Measurements from ENCODE around the gene RAF1. TPM values are rescaled to one million over a fixed set of nuclear protein-coding genes. Genes with fewer than 3 reads are reported as not detected.

The RAF1 gene
- total and polyA plus RNA-seq, 9 of the 15 experiments (the other 6 are each of a cell fraction or from before 2014, with no cell fraction given) = 28.0 to 183 (median 85.6) TPM

DNA sequence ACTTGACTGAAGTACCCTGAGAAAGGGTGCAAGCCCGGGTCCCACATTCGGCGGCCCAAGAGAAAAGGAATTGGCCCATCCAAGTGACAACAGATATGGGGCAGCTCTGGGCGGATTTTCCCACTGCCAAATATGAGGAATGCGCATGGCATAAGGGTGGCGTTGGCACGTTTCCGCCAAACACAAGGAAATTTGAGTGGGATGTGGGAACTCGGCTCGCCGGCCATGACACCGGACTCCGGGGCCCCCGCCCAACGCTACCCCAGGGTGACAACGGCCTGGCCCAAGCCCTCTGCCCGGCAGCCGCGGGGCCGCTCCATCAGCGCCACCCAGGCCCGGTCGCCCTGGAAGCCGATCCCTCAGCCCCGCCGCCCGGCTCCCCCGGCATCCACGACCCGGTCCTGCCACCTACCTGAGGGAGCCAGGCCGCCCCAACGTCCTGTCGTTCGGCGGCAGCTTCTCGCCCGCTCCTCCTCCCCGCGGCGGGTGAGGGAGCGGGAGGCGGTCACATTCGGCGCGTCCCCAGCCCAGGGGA is 449 bp downstream of the RAF1 start (continued):
- TF ChIP-seq, protein P1, sequence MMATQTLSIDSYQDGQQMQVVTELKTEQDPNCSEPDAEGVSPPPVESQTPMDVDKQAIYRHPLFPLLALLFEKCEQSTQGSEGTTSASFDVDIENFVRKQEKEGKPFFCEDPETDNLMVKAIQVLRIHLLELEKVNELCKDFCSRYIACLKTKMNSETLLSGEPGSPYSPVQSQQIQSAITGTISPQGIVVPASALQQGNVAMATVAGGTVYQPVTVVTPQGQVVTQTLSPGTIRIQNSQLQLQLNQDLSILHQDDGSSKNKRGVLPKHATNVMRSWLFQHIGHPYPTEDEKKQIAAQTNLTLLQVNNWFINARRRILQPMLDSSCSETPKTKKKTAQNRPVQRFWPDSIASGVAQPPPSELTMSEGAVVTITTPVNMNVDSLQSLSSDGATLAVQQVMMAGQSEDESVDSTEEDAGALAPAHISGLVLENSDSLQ (IDR thresholded peaks at IDR 0.05) = no peak
- TF ChIP-seq ETS2 (tag; IDR thresholded peaks at IDR 0.05; ENCODE audit: borderline replicate concordance, poor library complexity, severe bottlenecking) = no peak
- TF ChIP-seq ZNF354B (CRISPR knock-in tag; IDR thresholded peaks at IDR 0.05) = no peak
- TF ChIP-seq ETV6 (IDR thresholded peaks at IDR 0.05; ENCODE audit: borderline replicate concordance in 1 of 2, low read depth in 2 of 2, low read length in 1 of 2) = no peak
- peak; percentile 25; the same call in 1 of the 2 replicates for TF ChIP-seq ETV6 (CRISPR knock-in tag; IDR thresholded peaks at IDR 0.05; ENCODE audit: borderline replicate concordance)
- TF ChIP-seq RBM17 (IDR thresholded peaks at IDR 0.05; ENCODE audit: borderline replicate concordance, low read depth, low read length) = no peak
- TF ChIP-seq, protein P2, sequence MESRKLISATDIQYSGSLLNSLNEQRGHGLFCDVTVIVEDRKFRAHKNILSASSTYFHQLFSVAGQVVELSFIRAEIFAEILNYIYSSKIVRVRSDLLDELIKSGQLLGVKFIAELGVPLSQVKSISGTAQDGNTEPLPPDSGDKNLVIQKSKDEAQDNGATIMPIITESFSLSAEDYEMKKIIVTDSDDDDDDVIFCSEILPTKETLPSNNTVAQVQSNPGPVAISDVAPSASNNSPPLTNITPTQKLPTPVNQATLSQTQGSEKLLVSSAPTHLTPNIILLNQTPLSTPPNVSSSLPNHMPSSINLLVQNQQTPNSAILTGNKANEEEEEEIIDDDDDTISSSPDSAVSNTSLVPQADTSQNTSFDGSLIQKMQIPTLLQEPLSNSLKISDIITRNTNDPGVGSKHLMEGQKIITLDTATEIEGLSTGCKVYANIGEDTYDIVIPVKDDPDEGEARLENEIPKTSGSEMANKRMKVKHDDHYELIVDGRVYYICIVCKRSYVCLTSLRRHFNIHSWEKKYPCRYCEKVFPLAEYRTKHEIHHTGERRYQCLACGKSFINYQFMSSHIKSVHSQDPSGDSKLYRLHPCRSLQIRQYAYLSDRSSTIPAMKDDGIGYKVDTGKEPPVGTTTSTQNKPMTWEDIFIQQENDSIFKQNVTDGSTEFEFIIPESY (CRISPR knock-in tag; IDR thresholded peaks at IDR 0.05) = peak; percentile 42
- TF ChIP-seq ZNF699 (CRISPR knock-in tag; IDR thresholded peaks at IDR 0.05; ENCODE audit: insufficient replicate concordance) = no peak
- peak in 1 of 2 experiments; percentile 23; a peak in 1 of 4 replicates for TF ChIP-seq SIN3A (IDR thresholded peaks at IDR 0.05; ENCODE audit: borderline replicate concordance in 2 of 2, control insufficient read depth in 1 of 2, low read depth in 2 of 2, low read length in 2 of 2)
- TF ChIP-seq FOXA3 (CRISPR knock-in tag; conservative IDR thresholded peaks at IDR 0.05 in 1 of 2, IDR thresholded peaks at IDR 0.05 in 1 of 2) = peak in 1 of 2 experiments; percentile 42; a peak in 1 of 4 replicates
- TF ChIP-seq ZNF830 (CRISPR knock-in tag; IDR thresholded peaks at IDR 0.05) = no peak
- TF ChIP-seq, protein P3, sequence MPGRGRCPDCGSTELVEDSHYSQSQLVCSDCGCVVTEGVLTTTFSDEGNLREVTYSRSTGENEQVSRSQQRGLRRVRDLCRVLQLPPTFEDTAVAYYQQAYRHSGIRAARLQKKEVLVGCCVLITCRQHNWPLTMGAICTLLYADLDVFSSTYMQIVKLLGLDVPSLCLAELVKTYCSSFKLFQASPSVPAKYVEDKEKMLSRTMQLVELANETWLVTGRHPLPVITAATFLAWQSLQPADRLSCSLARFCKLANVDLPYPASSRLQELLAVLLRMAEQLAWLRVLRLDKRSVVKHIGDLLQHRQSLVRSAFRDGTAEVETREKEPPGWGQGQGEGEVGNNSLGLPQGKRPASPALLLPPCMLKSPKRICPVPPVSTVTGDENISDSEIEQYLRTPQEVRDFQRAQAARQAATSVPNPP (IDR thresholded peaks at IDR 0.05; ENCODE audit: borderline replicate concordance, insufficient read depth, insufficient read length) = no peak
- TF ChIP-seq, protein P4, sequence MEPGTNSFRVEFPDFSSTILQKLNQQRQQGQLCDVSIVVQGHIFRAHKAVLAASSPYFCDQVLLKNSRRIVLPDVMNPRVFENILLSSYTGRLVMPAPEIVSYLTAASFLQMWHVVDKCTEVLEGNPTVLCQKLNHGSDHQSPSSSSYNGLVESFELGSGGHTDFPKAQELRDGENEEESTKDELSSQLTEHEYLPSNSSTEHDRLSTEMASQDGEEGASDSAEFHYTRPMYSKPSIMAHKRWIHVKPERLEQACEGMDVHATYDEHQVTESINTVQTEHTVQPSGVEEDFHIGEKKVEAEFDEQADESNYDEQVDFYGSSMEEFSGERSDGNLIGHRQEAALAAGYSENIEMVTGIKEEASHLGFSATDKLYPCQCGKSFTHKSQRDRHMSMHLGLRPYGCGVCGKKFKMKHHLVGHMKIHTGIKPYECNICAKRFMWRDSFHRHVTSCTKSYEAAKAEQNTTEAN (CRISPR knock-in tag; IDR thresholded peaks at IDR 0.05) = peak; percentile 69; the same call in 1 of the 2 replicates
- TF ChIP-seq CCNT2 (IDR thresholded peaks at IDR 0.05; ENCODE audit: borderline replicate concordance, extremely low read depth, insufficient read length, low read depth, low read length) = no peak
- no peak for TF ChIP-seq CREM (IDR thresholded peaks at IDR 0.05; ENCODE audit: low read depth)
- TF ChIP-seq E2F3 (CRISPR knock-in tag; IDR thresholded peaks at IDR 0.05) = 0 out of 2 replicates have a peak, but pooled peaks have one; percentile 68
- TF ChIP-seq ZNF644 (tag; IDR thresholded peaks at IDR 0.05; ENCODE audit: low read depth) = no peak
- TF ChIP-seq ZNF444 (CRISPR knock-in tag; IDR thresholded peaks at IDR 0.05) = no peak
- no peak for TF ChIP-seq JUN (IDR thresholded peaks at IDR 0.05; ENCODE audit: borderline replicate concordance, low read depth, low read length)
- peak; percentile 74; the same call in 1 of the 2 replicates for TF ChIP-seq JUN (CRISPR knock-in tag; IDR thresholded peaks at IDR 0.05; ENCODE audit: borderline replicate concordance)
- TF ChIP-seq ZNF165 (CRISPR knock-in tag; IDR thresholded peaks at IDR 0.05; ENCODE audit: borderline replicate concordance) = 0 out of 2 replicates have a peak, but pooled peaks have one; percentile 26
- TF ChIP-seq ZNF175 (CRISPR knock-in tag; IDR thresholded peaks at IDR 0.05; ENCODE audit: low read depth) = peak; percentile 42; the same call in 1 of the 2 replicates

Measured in K562 (cell line).